Transverse colon (tissue), 1 donor: ENCODE measurements around the gene PHF21A.

Source experiments
- EP300 ChIP-seq: sonication (generic); formaldehyde crosslinking; IDR thresholded peaks from one replicate; pipeline ENCODE4 v1.6.1; 2017; ENCODE audit warnings: antibody characterized with exemption, low read depth
- POLR2A ChIP-seq: fragments of 450-650 bp; IDR thresholded peaks from one replicate; pipeline ENCODE4 v1.6.1; 2016; ENCODE audit warnings: antibody characterized with exemption, mild to moderate bottlenecking, moderate library complexity

GRCh38 chr11:45983471-45983845, 137.8 kb downstream of the PHF21A start:
- no peak for TF ChIP-seq EP300
- no peak for TF ChIP-seq POLR2A
